Calu3 (cell line): Measurements from ENCODE around the gene HEATR5A. TPM values are rescaled to one million over a fixed set of nuclear protein-coding genes. Genes with fewer than 3 reads are reported as not detected.
"Not testable (repeated sequence)": the region's sequence is repeated elsewhere in the genome, so short reads cannot be mapped to it uniquely, and the experiment has no call there.

Experiments used
- BruUV-seq: library from RNA; stranded (reverse); fragments of 400-500 nt; replicated peaks from 2 replicates; lab custom pipeline; 2021; lab: Mats Ljungman, UMichigan
- CTCF ChIA-PET: fragments of 300-600 bp; sonication (Branson Sonifier 250); formaldehyde crosslinking; loops from one replicate; lab custom pipeline; 2022; ENCODE audit warnings: antibody characterized with exemption; lab: Charles Lee
- DNase-seq: peaks from one replicate; pipeline ENCODE4 v3.0.0; 2022
- H3K27ac Mint-ChIP-seq: one replicate; pipeline ENCODE4 v1.8.0; 2022; ENCODE audit warnings: mixed read lengths; ENCODE audit not compliant: unreplicated experiment
- H3K27me3 Mint-ChIP-seq: one replicate; pipeline ENCODE4 v1.8.0; 2022; ENCODE audit warnings: mixed read lengths; ENCODE audit not compliant: unreplicated experiment
- H3K36me3 Mint-ChIP-seq: one replicate; pipeline ENCODE4 v1.8.0; 2022; ENCODE audit warnings: mild to moderate bottlenecking, moderate library complexity, mixed read lengths; ENCODE audit not compliant: insufficient read depth, unreplicated experiment
- H3K4me1 Mint-ChIP-seq: one replicate; pipeline ENCODE4 v1.8.0; 2022; ENCODE audit warnings: mild to moderate bottlenecking, low read depth, mixed read lengths; ENCODE audit not compliant: unreplicated experiment
- H3K4me3 Mint-ChIP-seq: one replicate; pipeline ENCODE4 v1.8.0; 2022; ENCODE audit warnings: mild to moderate bottlenecking, low read depth, moderate library complexity, mixed read lengths; ENCODE audit not compliant: unreplicated experiment
- H3K9me3 Mint-ChIP-seq: one replicate; pipeline ENCODE4 v1.8.0; 2022; ENCODE audit warnings: low read depth, mixed read lengths; ENCODE audit not compliant: unreplicated experiment
- intact Hi-C: fragments of 100-400 bp; cut with micrococcal nuclease; formaldehyde crosslinking; loops from one replicate; pipeline ENCODE4 v1.10.0; 2022; ENCODE audit not compliant: unreplicated experiment
- total RNA-seq: library from RNA; stranded (reverse); gene quantifications from 2 replicates; pipeline ENCODE4 v1.2.3, GENCODE V29; 2022
- TF ChIP-seq, protein P1 (sequence below): fragments of 200-600 bp; IDR thresholded peaks from one replicate; pipeline ENCODE4 v1.8.0; 2022; ENCODE audit warnings: antibody characterized with exemption; ENCODE audit not compliant: unreplicated experiment

HEATR5A gene
- total RNA-seq, 1 experiment from 2014 or later: 28.9 TPM

- Mint-ChIP-seq H3K4me1 (no peaks in the 10 kb centered on the region), H3K27ac (no peak overlapping the region), H3K4me3 (no peak overlapping the region), H3K27me3 (no peaks in the 10 kb centered on the region), H3K36me3 (no peaks in the 10 kb centered on the region), H3K9me3 (no peaks in the 10 kb centered on the region)
- TF ChIP-seq, protein P1, sequence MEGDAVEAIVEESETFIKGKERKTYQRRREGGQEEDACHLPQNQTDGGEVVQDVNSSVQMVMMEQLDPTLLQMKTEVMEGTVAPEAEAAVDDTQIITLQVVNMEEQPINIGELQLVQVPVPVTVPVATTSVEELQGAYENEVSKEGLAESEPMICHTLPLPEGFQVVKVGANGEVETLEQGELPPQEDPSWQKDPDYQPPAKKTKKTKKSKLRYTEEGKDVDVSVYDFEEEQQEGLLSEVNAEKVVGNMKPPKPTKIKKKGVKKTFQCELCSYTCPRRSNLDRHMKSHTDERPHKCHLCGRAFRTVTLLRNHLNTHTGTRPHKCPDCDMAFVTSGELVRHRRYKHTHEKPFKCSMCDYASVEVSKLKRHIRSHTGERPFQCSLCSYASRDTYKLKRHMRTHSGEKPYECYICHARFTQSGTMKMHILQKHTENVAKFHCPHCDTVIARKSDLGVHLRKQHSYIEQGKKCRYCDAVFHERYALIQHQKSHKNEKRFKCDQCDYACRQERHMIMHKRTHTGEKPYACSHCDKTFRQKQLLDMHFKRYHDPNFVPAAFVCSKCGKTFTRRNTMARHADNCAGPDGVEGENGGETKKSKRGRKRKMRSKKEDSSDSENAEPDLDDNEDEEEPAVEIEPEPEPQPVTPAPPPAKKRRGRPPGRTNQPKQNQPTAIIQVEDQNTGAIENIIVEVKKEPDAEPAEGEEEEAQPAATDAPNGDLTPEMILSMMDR: no peak
- BruUV-seq: no TSS peak
- DNase-seq: no peak
- CTCF ChIA-PET: no interaction called here
- intact Hi-C loops: no loop called here
Observed at GRCh38 chr14:31440280-31440679, 19.9 kb upstream of the HEATR5A start.

GRCh38 chr14:31439561-31439960, 19.2 kb upstream of the HEATR5A start:
- no peak for DNase-seq
- BruUV-seq: no TSS peak
- Mint-ChIP-seq H3K4me3 (no peak overlapping the region), H3K36me3 (no peaks in the 10 kb centered on the region), H3K4me1 (no peaks in the 10 kb centered on the region), H3K27ac (no peak overlapping the region), H3K9me3 (no peaks in the 10 kb centered on the region), H3K27me3 (no peaks in the 10 kb centered on the region)
- intact Hi-C loops: no loop called here
- CTCF ChIA-PET: no interaction called here
- TF ChIP-seq, protein P1: no peak

DNA sequence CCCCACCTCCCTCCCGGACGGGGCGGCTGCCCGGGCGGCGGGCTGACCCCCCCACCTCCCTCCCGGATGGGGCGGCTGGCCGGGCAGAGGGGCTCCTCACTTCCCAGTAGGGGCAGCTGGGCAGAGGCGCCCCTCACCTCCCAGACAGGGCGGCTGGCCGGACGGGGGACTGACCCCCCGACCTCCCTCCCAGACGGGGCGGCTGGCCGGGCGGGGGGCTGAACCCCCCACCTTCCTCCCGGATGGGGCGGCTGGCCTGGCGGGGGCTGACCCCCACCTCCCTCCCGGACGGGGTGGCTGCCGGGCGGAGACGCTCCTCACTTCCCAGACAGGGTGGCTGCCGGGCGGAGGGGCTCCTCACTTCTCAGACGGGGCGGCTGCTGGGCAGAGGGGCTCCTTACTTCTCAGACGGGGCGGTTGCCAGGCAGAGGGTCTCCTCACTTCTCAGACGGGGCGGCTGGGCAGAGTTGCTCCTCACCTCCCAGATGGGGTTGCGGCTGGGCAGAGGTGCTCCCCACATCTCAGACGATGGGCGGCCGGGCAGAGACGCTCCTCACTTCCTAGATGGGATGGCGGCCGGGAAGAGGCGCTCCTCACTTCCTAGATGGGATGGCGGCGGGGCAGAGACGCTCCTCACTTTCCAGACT, 16.8 kb upstream of the HEATR5A start:
- BruUV-seq, DNase-seq, H3K9me3 Mint-ChIP-seq, H3K4me1 Mint-ChIP-seq, H3K27ac Mint-ChIP-seq, H3K36me3 Mint-ChIP-seq, H3K27me3 Mint-ChIP-seq, H3K4me3 Mint-ChIP-seq, CTCF ChIA-PET, intact Hi-C loops: not testable (repeated sequence)

GRCh38 chr14:31435276-31435675, 14.9 kb upstream of the HEATR5A start:
- TF ChIP-seq, protein P1: no peak
- H3K4me3 Mint-ChIP-seq: no peak overlapping the region
- no TSS peak for BruUV-seq
- DNase-seq: no peak
- no peaks in the 10 kb centered on the region for H3K27me3 Mint-ChIP-seq
- H3K4me1 Mint-ChIP-seq: no peaks in the 10 kb centered on the region
- H3K36me3 Mint-ChIP-seq: no peaks in the 10 kb centered on the region
- H3K27ac Mint-ChIP-seq: no peak overlapping the region
- intact Hi-C loops: no loop called here
- CTCF ChIA-PET: interaction anchor here (0.6 kb wide), 1 partner anchor 388 kb away, joined by 3 read pairs; no protein-coding TSS in a partner anchor
- peaks cover 6% of the 10 kb centered on the region for H3K9me3 Mint-ChIP-seq

DNA sequence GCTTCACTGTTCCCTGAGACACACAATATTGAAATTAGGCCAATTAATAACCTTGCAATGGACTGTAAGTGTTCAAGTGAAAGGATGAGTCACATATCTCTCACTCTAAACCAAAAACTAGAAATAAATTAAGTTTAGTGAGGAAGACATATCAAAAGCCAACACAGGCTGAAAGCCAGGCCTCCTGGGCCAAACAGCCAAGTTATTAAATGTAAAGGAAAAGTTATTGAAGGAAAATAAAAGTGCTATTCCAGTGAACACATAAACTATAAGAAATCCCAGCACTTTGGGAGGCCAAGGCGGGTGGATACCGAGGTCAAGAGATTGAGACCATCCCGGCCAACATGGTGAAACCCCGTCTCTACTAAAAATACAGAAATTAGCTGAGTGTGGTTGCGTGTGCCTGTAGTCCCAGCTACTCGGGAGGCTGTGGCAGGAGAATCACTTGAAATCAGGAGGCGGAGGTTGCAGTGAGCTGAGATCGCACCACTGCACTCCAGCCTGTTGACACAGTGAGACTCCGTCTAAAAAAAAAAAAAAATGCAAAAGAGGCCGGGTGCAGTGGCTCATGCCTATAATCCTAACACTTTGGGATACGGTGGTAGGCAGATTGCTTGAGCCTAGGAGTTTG, 10.4 kb upstream of the HEATR5A start:
- Mint-ChIP-seq H3K4me1 (no peaks in the 10 kb centered on the region), H3K9me3 (peaks cover 6% of the 10 kb centered on the region), H3K36me3 (no peaks in the 10 kb centered on the region), H3K27ac (no peak overlapping the region), H3K27me3 (no peaks in the 10 kb centered on the region), H3K4me3 (no peak overlapping the region)
- no peak for DNase-seq
- BruUV-seq: no TSS peak
- CTCF ChIA-PET: no interaction called here
- TF ChIP-seq, protein P1: no peak
- intact Hi-C loops: no loop called here
